GM21390 (cell line): ENCODE data around the gene ZNF260.
A peak's percentile ranks its signal among the peaks of the same experiment; 100 is the strongest.
"Not testable (repeated sequence)": the region's sequence is repeated elsewhere in the genome, so short reads cannot be mapped to it uniquely, and the experiment has no call there.

Experiments
- ATAC-seq: cut with Tn5 transposase; IDR thresholded peaks from one replicate; pipeline ENCODE4 v1.9.1; 2021; ENCODE audit not compliant: unreplicated experiment

ZNF260 gene

GRCh38 chr19:36528194-36528920 is at the start of gene ZNF260:
TSS of gene ZNF260 (minus strand) at chr19:36528271. CDS start at chr19:36515238, 13,033 bp downstream.
- peak; percentile 86 for ATAC-seq

- no peak for ATAC-seq
These were observed 49.4 kb upstream of the ZNF260 start for GRCh38 chr19:36577271-36577996.

- no peak for ATAC-seq
These were observed 46.7 kb upstream of the ZNF260 start for GRCh38 chr19:36574741-36575140.

- peak; percentile 2 for ATAC-seq
These were observed 46.0 kb upstream of the ZNF260 start for GRCh38 chr19:36573895-36574720.

- peak; percentile 91 for ATAC-seq
These were observed 45.2 kb upstream of the ZNF260 start, which contains the start of gene ZNF529 for GRCh38 chr19:36573020-36573894. TSS of gene ZNF529 (minus strand) at chr19:36573292. CDS start at chr19:36572346, 946 bp downstream.

- no peak for ATAC-seq
These were observed 44.5 kb upstream of the ZNF260 start for GRCh38 chr19:36572593-36573019.

GRCh38 chr19:36564391-36564790 is 36.3 kb upstream of the ZNF260 start:
- ATAC-seq = no peak

- ATAC-seq = no peak
These were observed 19.1 kb upstream of the ZNF260 start for GRCh38 chr19:36547001-36547732.

GRCh38 chr19:36528921-36529518 is 949 bp upstream of the ZNF260 start:
- peak; percentile 22 for ATAC-seq

- ATAC-seq = no peak
These were observed 238 bp downstream of the ZNF260 start for GRCh38 chr19:36527873-36528193.

GRCh38 chr19:36527341-36527740 is 730 bp downstream of the ZNF260 start:
- ATAC-seq = no peak

GRCh38 chr19:36526581-36526980 is 1.5 kb downstream of the ZNF260 start:
- no peak for ATAC-seq

- ATAC-seq = no peak
These were observed 3.5 kb downstream of the ZNF260 start for GRCh38 chr19:36524617-36525016.

- no peak for ATAC-seq
These were observed 14.0 kb downstream of the ZNF260 start for GRCh38 chr19:36514012-36514612.

GRCh38 chr19:36508325-36508724 is 19.7 kb downstream of the ZNF260 start:
- ATAC-seq = no peak

GRCh38 chr19:36501973-36502372 is 26.1 kb downstream of the ZNF260 start:
- ATAC-seq = no peak

- no peak for ATAC-seq
These were observed 31.1 kb downstream of the ZNF260 start for GRCh38 chr19:36497001-36497400.

GRCh38 chr19:36492689-36493453 is 35.2 kb downstream of the ZNF260 start:
- not testable (repeated sequence) for ATAC-seq
